ENCODE measurements around the gene RNU1-2.
"Not testable (repeated sequence)": the region's sequence is repeated elsewhere in the genome, so short reads cannot be mapped to it uniquely, and the experiment has no call there.

- TF ChIP-seq PAX5 (IDR thresholded peaks at IDR 0.05; ENCODE audit: insufficient read depth, low read length, severe bottlenecking); POLR2AphosphoS5 (IDR thresholded peaks at IDR 0.05; ENCODE audit: low read depth, low read length); TAF1 (IDR thresholded peaks at IDR 0.05; ENCODE audit: low read depth, low read length); POLR2A (IDR thresholded peaks at IDR 0.05; ENCODE audit: low read depth, low read length); SPI1 (IDR thresholded peaks at IDR 0.05; ENCODE audit: low read depth, low read length): not testable (repeated sequence)
These were observed 4.7 kb upstream of the RNU1-2 start for GRCh38 chr1:16891057-16891456.

Measured in GM12891 (cell line).